CD4-positive, CD25-positive, alpha-beta regulatory T cell (primary cell): ENCODE data around the gene TMEM213. TPM values are rescaled to one million over a fixed set of nuclear protein-coding genes. Genes with fewer than 3 reads are reported as not detected.

Source experiments
- ATAC-seq, 2 donors: fragments of 150-1000 bp; cut with Tn5 transposase; one replicate each; pipeline ENCODE4 v1.10.0; 2021; ENCODE audit warnings: low read depth in 2 of 2, moderate number of reproducible peaks in 2 of 2, moderate library complexity in 1 of 2
- DNase-seq, 3 donors: peaks; one replicate each; pipeline versions ENCODE4 v3.0.0 to v3.0.0-alpha.2; 2012 to 2022; ENCODE audit warnings: mixed read lengths in 1 of 3
- H3K27ac ChIP-seq: one replicate; pipeline ENCODE4 v1.7.0; 2013; ENCODE audit warnings: mild to moderate bottlenecking, low read length; ENCODE audit not compliant: insufficient read depth, poor library complexity, severe bottlenecking
- H3K27me3 ChIP-seq: one replicate; pipeline ENCODE4 v1.7.0; 2013; ENCODE audit warnings: low read length; ENCODE audit not compliant: control insufficient read depth, insufficient read depth
- H3K36me3 ChIP-seq: one replicate; pipeline ENCODE4 v1.7.0; 2013; ENCODE audit warnings: mild to moderate bottlenecking, low read length, moderate library complexity; ENCODE audit not compliant: control insufficient read depth, insufficient read depth
- H3K4me1 ChIP-seq: 2 replicates; pipeline ENCODE4 v1.7.0; 2013; ENCODE audit warnings: mild to moderate bottlenecking, low read length; ENCODE audit not compliant: insufficient read depth, control insufficient read depth, poor library complexity, severe bottlenecking
- H3K4me3 ChIP-seq: one replicate; pipeline ENCODE4 v1.7.0; 2013; ENCODE audit warnings: low read depth, mild to moderate bottlenecking, low read length, moderate library complexity
- H3K9me3 ChIP-seq, 2 experiments: 1 replicate in 1 of 2; 2 replicates in 1 of 2; pipeline ENCODE4 v1.7.0; 2013; ENCODE audit warnings: low read length in 2 of 2, mild to moderate bottlenecking in 1 of 2, moderate library complexity in 1 of 2; ENCODE audit not compliant: control insufficient read depth in 2 of 2
- H3K27ac Mint-ChIP-seq, 3 donors: one replicate each; pipeline ENCODE4 v1.8.0; 2020 to 2022; ENCODE audit warnings: mild to moderate bottlenecking in 3 of 3, mixed read lengths in 3 of 3, moderate library complexity in 2 of 3
- H3K27me3 Mint-ChIP-seq: one replicate; pipeline ENCODE4 v1.8.0; 2022; ENCODE audit warnings: mild to moderate bottlenecking, mixed read lengths
- H3K36me3 Mint-ChIP-seq: one replicate; pipeline ENCODE4 v1.8.0; 2020; ENCODE audit warnings: mixed read lengths
- H3K4me1 Mint-ChIP-seq, 4 donors: one replicate each; pipeline ENCODE4 v1.8.0; 2020 to 2022; ENCODE audit warnings: mixed read lengths in 4 of 4, mild to moderate bottlenecking in 1 of 4
- H3K4me3 Mint-ChIP-seq, 4 donors: one replicate each; pipeline ENCODE4 v1.8.0; 2020 to 2022; ENCODE audit warnings: mild to moderate bottlenecking in 4 of 4, mixed read lengths in 4 of 4, moderate library complexity in 3 of 4
- H3K9me3 Mint-ChIP-seq, 7 donors: one replicate each; pipeline ENCODE4 v1.8.0; 2020 to 2022; ENCODE audit warnings: mixed read lengths in 7 of 7, mild to moderate bottlenecking in 3 of 7, moderate library complexity in 2 of 7
- polyA plus RNA-seq, 4 donors: library from polyadenylated mRNA; unstranded; fragments of 300-500 nt; fragmentation: Illumina TruSeq; gene quantifications; one replicate each; pipeline ENCODE4 v1.2.3, GENCODE V29; 2021
- total RNA-seq: library from RNA; stranded (reverse); gene quantifications from one replicate; pipeline ENCODE4 v1.2.3, GENCODE V29; 2022

Gene TMEM213
- total RNA-seq (not detected), polyA plus RNA-seq (under 1 TPM in 1 of 4 donors, not detected in 3; 0.21 TPM)

GRCh38 chr7:138797715-138798320, at the start of gene TMEM213, which contains the start of gene ATP6V0A4:
TMEM213 (plus strand) TSS chr7:138797994; CDS start chr7:138798105, 111 bp downstream.
ATP6V0A4 (minus strand) TSS chr7:138798196; CDS start chr7:138771247, 26,949 bp downstream.
- H3K27ac ChIP-seq, result no peak within 1 kb of the TSS
- H3K4me3 Mint-ChIP-seq, result no peak within 1 kb of the TSS
- H3K36me3 Mint-ChIP-seq, result no peaks in the 10 kb centered on the region
- peaks cover 0 to 8% (median 2%) of the 10 kb centered on the region in 4 donors for H3K4me1 Mint-ChIP-seq
- no peaks in the 10 kb centered on the region for H3K36me3 ChIP-seq
- H3K4me3 ChIP-seq, result no peak within 1 kb of the TSS
- no peaks in the 10 kb centered on the region for H3K9me3 ChIP-seq
- peaks cover 4% of the 10 kb centered on the region for H3K27me3 Mint-ChIP-seq
- no peaks in the 10 kb centered on the region for H3K9me3 Mint-ChIP-seq
- no peaks in the 10 kb centered on the region for H3K27me3 ChIP-seq
- peak within 1 kb of the TSS in 1 of 3 donors; percentile 68 for H3K27ac Mint-ChIP-seq
- DNase-seq (peak in 1 of 3 donors; percentile 55), ATAC-seq (no peak)
- no peaks in the 10 kb centered on the region for H3K4me1 ChIP-seq

GRCh38 chr7:138748666-138749065, 49.1 kb upstream of the TMEM213 start:
- Mint-ChIP-seq H3K36me3 (no peaks in the 10 kb centered on the region), H3K4me1 (peaks cover 10 to 58% (median 24%) of the 10 kb centered on the region in 4 donors), H3K9me3 (no peaks in the 10 kb centered on the region), H3K27ac (peak overlapping the region in 2 of 3 donors; percentile 68 to 97), H3K4me3 (no peak overlapping the region), H3K27me3 (no peaks in the 10 kb centered on the region)
- no peaks in the 10 kb centered on the region for H3K36me3 ChIP-seq
- ATAC-seq (no peak), DNase-seq (no peak)
- no peak overlapping the region for H3K27ac ChIP-seq
- no peaks in the 10 kb centered on the region for H3K27me3 ChIP-seq
- H3K9me3 ChIP-seq, result no peaks in the 10 kb centered on the region
- peaks cover 16% of the 10 kb centered on the region for H3K4me1 ChIP-seq
- no peak overlapping the region for H3K4me3 ChIP-seq

GRCh38 chr7:138749960-138750359, 47.8 kb upstream of the TMEM213 start:
- Mint-ChIP-seq H3K4me1 (peaks cover 10 to 60% (median 27%) of the 10 kb centered on the region in 4 donors), H3K9me3 (no peaks in the 10 kb centered on the region), H3K27me3 (no peaks in the 10 kb centered on the region), H3K4me3 (no peak overlapping the region), H3K36me3 (no peaks in the 10 kb centered on the region), H3K27ac (peak overlapping the region; percentile 72 to 97 (median 83))
- H3K4me3 ChIP-seq, result no peak overlapping the region
- no peaks in the 10 kb centered on the region for H3K9me3 ChIP-seq
- H3K4me1 ChIP-seq, result peaks cover 19% of the 10 kb centered on the region
- no peak overlapping the region for H3K27ac ChIP-seq
- H3K36me3 ChIP-seq, result no peaks in the 10 kb centered on the region
- DNase-seq (no peak), ATAC-seq (no peak)
- H3K27me3 ChIP-seq, result no peaks in the 10 kb centered on the region

GRCh38 chr7:138750473-138750872, 47.3 kb upstream of the TMEM213 start:
- H3K9me3 ChIP-seq, result no peaks in the 10 kb centered on the region
- H3K4me1 ChIP-seq, result peaks cover 19% of the 10 kb centered on the region
- DNase-seq (no peak), ATAC-seq (no peak)
- peak overlapping the region in 1 of 4 donors; percentile 61 for H3K4me3 Mint-ChIP-seq
- H3K36me3 Mint-ChIP-seq, result no peaks in the 10 kb centered on the region
- H3K27ac Mint-ChIP-seq, result peak overlapping the region; percentile 54 to 97 (median 72)
- H3K4me1 Mint-ChIP-seq, result peaks cover 10 to 56% (median 27%) of the 10 kb centered on the region in 4 donors
- H3K9me3 Mint-ChIP-seq, result no peaks in the 10 kb centered on the region
- no peaks in the 10 kb centered on the region for H3K27me3 Mint-ChIP-seq
- H3K36me3 ChIP-seq, result no peaks in the 10 kb centered on the region
- H3K4me3 ChIP-seq, result no peak overlapping the region
- H3K27ac ChIP-seq, result no peak overlapping the region
- H3K27me3 ChIP-seq, result no peaks in the 10 kb centered on the region

- no peak overlapping the region for H3K4me3 ChIP-seq
- H3K27me3 ChIP-seq, result no peaks in the 10 kb centered on the region
- DNase-seq (no peak), ATAC-seq (no peak)
- Mint-ChIP-seq H3K36me3 (no peaks in the 10 kb centered on the region), H3K4me3 (peak overlapping the region in 1 of 4 donors; percentile 61), H3K27me3 (no peaks in the 10 kb centered on the region), H3K9me3 (no peaks in the 10 kb centered on the region), H3K4me1 (peaks cover 10 to 55% (median 30%) of the 10 kb centered on the region in 4 donors), H3K27ac (peak overlapping the region in 2 of 3 donors; percentile 97 to 98)
- H3K4me1 ChIP-seq, result peaks cover 19% of the 10 kb centered on the region
- H3K27ac ChIP-seq, result no peak overlapping the region
- H3K36me3 ChIP-seq, result no peaks in the 10 kb centered on the region
- H3K9me3 ChIP-seq, result no peaks in the 10 kb centered on the region
These were observed 46.8 kb upstream of the TMEM213 start for GRCh38 chr7:138750901-138751464.

GRCh38 chr7:138752518-138753149, 45.2 kb upstream of the TMEM213 start:
- peak overlapping the region; percentile 80 for H3K27ac ChIP-seq
- H3K27me3 Mint-ChIP-seq, result no peaks in the 10 kb centered on the region
- H3K4me3 Mint-ChIP-seq, result peak overlapping the region; percentile 30 to 82 (median 50)
- ATAC-seq, result peak; percentile 96
- H3K36me3 Mint-ChIP-seq, result no peaks in the 10 kb centered on the region
- no peaks in the 10 kb centered on the region for H3K36me3 ChIP-seq
- peak overlapping the region; percentile 85 to 98 (median 97) for H3K27ac Mint-ChIP-seq
- no peaks in the 10 kb centered on the region for H3K9me3 Mint-ChIP-seq
- H3K4me1 ChIP-seq, result peaks cover 19% of the 10 kb centered on the region
- H3K4me1 Mint-ChIP-seq, result peaks cover 10 to 52% (median 31%) of the 10 kb centered on the region in 4 donors
- peak overlapping the region; percentile 58 for H3K4me3 ChIP-seq
- H3K9me3 ChIP-seq, result no peaks in the 10 kb centered on the region
- H3K27me3 ChIP-seq, result no peaks in the 10 kb centered on the region
- peak; percentile 84 to 98 (median 95) for DNase-seq

GRCh38 chr7:138753150-138753518, 44.7 kb upstream of the TMEM213 start:
- Histone ChIP-seq H3K4me3 (peak overlapping the region; percentile 58), H3K4me1 (peaks cover 19% of the 10 kb centered on the region), H3K9me3 (no peaks in the 10 kb centered on the region), H3K27ac (peak overlapping the region; percentile 80), H3K36me3 (no peaks in the 10 kb centered on the region), H3K27me3 (no peaks in the 10 kb centered on the region)
- no peaks in the 10 kb centered on the region for H3K27me3 Mint-ChIP-seq
- peak overlapping the region; percentile 30 to 82 (median 50) for H3K4me3 Mint-ChIP-seq
- H3K36me3 Mint-ChIP-seq, result no peaks in the 10 kb centered on the region
- ATAC-seq (no peak), DNase-seq (no peak)
- peaks cover 10 to 52% (median 31%) of the 10 kb centered on the region in 4 donors for H3K4me1 Mint-ChIP-seq
- H3K9me3 Mint-ChIP-seq, result no peaks in the 10 kb centered on the region
- H3K27ac Mint-ChIP-seq, result peak overlapping the region; percentile 85 to 98 (median 97)
